Activated CD8-positive, alpha-beta memory T cell treated with anti-CD3 and anti-CD28 coated beads, Interleukin-2, amount 50 U/mL, for 24 hours (primary cell): ENCODE data around the gene CCDC88A.

ENCODE experiments used
- DNase-seq: peaks from one replicate; pipeline ENCODE4 v3.0.0-alpha.2; 2020; ENCODE audit errors: extremely low read depth

Gene CCDC88A

DNA sequence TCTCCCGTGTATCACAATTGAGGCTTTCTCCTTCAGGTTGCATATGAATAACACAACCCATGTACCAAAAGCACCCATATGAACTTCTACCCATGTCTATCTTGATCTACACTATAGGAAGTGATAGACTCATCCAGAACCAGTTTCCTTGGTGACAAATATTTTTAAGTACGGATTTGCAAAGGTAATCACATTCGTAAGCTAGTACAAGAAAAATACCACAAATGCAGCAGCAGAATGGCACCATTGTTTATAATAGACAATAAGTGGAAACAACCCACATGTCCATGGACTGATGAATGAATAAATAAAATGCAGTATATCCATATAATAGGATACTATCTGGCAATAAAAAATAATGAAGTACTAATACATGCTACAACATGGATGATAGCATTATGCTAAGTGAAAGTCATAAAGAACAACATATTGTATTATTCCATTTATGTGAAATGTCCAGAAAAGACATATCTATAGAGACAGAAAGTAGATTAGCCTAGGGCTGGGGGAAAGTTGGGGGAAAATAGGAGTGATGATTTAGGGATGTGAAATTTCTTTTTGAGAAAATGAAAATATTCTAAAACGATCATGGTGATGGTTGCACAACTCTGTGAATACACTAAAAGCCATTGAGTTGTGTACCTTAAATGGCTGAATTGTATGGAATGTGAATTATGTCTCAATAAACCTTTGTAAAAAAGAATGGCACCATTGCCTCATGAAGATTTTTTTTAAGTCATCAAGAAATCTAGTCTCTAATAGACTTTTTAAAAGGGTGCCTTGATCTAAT is 3.4 kb upstream of the CCDC88A start:
- DNase-seq = no peak

DNA sequence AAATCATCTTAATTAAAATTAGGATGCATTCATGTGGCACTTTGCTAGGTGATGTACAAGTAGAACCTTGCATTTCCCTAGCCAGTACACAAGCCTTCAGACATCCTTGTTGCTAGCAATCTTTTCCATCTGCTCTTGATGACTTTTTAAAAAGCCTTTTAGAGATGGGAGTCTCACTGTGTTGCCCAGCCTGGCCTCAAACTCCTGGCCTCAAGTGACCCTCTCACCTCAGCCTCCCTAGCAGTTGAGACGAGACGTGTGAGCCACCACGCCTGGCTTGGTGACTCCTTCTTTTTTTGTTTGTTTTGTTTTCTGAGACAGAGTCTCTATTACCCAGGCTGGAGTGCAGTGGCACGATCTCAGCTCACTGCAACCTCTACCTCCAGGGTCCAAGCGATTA is 1.7 kb upstream of the CCDC88A start:
- DNase-seq = no peak

DNA sequence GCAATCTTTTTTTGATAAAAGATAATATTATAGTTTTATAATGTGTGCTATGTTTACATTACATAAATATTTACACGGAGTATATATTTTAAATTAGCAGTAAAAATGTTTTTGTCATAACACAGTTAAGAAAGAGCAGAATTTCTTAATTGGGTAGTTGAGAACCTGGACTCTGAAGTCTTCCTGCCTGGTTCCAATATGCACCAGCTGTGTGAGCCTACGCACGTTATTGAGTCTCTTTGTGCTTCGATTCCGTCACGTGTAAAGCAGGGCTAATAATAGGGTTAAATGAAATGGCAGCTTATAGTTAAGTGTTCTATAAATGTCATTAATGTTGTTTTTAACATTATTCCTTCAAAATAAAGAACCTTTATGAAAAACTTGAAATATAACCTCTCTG is 1.2 kb upstream of the CCDC88A start:
- no peak for DNase-seq

DNA sequence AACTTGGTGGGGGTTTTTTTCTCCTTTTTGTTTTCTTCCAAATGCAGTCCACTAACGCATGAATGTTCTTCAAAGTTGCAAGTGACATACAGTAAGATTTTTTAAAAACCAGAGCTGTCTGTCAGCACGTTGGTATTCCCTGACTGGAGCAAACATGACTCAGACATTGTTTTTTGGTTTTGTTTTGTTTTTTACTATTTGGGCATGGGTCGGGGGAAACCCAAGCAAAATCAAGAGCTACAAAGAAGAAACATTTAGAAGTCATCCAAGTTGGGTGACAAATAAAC is 726 bp upstream of the CCDC88A start:
- DNase-seq = no peak

- DNase-seq = no peak
These were observed 400 bp downstream of the CCDC88A start for GRCh38 chr2:55419233-55419678.

GRCh38 chr2:55418512-55419232 is 984 bp downstream of the CCDC88A start:
- DNase-seq = no peak

DNA sequence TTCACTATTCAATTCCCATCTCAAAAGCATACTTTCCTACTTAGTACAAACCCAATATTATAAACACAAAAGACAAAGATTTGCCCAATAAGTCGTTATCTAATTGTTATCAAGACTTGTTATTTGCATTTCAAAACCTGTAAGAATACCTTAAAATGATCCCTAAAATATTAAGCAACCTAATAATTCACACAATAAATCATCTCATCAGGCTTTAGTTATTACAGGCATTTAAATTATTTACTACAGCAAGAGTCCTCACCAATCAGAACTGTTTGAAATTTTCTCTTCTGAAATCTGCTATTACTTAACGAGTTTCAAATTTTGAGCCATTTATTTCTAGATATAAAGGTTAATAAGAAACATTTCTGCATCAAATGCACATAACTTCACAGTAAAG is 1.6 kb downstream of the CCDC88A start:
- no peak for DNase-seq

DNA sequence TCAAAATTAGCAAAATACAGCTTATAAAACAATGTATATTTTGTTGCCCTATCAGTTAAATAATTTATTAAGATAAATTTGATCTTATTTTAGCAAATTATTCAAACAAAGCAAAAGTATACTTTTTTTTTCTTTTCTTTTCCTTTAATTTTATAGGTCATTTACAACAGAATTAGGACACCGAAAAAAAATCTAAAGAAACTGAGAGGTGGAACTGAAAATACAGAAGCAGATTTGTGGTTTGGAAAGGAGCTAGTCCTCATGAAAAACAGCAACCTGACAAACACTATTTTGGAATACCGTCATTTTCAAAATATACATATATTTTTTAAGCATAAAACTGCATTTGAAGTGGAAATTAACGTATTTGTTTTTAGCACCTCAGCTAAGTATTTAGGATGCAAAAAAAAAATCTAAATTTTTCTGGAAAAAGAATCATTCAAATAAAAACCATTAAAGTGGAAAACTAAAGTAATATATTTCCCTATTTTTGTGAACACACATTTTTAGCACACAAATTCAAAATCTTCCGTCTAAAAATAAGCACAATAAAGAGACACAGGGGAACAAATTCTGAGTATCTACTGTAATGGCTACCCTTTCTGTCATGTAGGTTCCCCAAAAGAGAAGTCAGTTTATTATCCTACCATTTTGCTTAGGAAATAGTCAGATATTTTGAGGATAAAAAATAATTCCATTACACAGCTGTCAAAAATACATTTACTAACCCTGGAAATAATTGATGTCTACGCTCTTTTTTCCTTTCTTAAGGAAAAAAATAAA is 2.7 kb downstream of the CCDC88A start:
- no peak for DNase-seq

- no peak for DNase-seq
These were observed 4.4 kb downstream of the CCDC88A start for GRCh38 chr2:55415300-55415699.

- no peak for DNase-seq
These were observed 10.5 kb downstream of the CCDC88A start for GRCh38 chr2:55408918-55409868.

- DNase-seq = no peak
These were observed 11.4 kb downstream of the CCDC88A start for GRCh38 chr2:55408098-55408882.

DNA sequence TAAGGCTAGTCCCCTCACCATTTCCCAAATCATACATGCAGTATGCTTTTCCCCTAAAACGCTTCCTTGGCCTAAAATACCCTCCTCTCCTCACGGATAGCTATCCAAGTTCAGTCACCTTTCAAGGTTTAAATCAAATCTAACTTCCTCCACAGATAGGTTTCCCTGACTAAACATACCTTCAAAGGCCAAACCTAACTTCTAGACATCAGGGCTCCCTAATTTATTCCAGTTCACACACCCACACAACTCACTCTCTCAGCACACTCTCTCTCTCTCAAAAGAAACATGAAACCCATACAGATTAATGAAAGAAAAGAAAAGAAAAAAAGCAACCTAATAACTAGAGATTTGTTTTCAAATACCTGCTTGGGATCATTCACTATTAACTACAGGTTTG is 14.5 kb downstream of the CCDC88A start:
- no peak for DNase-seq

- DNase-seq = no peak
These were observed 16.2 kb downstream of the CCDC88A start for GRCh38 chr2:55403256-55403998.

GRCh38 chr2:55401124-55401523 is 18.5 kb downstream of the CCDC88A start:
- no peak for DNase-seq

DNA sequence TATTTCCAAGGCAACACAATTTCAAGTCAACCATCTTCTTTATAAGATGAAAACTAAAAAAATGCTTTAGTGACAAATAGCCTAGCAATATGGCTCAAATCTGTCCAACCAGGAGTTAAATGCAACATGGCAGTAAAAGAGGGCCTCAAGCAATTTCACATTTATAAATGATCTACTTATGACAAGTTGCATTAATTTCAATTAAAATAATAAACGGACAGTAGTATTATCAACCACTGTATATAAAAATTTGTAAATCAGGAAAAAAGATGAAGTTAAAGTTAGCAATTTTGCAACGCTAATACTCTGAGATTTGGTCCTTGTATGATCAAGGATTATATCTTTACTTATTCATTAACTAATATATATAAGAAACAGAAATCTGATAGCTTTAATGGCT is 19.3 kb downstream of the CCDC88A start:
- no peak for DNase-seq

DNA sequence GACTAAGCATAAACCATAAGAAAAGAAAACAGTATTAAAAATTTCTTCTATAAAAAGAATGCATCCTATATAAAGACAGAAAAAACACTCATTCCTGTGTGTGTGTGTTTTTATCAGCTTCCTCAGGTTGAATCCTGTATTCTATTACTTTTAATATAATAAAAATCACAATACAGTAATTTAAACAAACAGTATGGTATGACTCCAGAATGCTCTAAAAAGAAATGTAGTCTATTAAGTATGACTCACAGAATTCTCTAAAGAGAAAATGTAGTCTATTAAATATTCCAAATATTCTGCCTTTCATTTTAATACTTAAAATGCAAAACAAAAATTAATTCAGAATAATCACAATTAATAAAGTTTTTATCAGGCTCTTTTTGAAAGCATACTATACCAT is 19.8 kb downstream of the CCDC88A start:
- no peak for DNase-seq

GRCh38 chr2:55395724-55396605 is 23.7 kb downstream of the CCDC88A start:
- DNase-seq = no peak

DNA sequence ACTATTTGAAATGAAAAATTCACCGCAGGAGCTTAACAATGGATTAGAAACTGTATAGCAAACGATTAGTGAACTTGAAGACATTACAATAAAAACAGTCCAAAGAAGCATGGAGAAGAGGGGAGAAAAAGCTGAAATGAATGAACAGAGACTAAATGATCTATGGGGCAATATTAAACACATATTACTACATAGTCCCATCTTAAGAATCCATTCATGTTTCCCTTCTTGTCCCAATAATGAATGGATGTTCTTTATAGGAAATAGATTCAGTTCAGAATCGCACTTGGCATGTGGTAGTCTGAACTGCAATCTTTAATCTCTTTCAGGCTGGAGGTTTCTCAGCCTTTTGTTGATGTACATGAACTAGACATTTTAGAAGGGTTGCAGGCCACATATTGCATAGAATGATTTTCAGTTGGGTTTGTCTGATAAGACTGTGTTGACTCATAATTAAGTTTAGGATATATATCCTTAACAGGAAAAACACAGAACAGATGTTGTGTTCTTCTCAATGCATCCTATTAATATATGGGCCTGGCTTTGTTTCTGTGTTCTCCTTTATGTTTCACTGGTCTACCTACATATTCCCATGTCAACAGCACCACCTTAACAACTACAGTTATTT is 27.9 kb downstream of the CCDC88A start:
- DNase-seq = no peak

DNA sequence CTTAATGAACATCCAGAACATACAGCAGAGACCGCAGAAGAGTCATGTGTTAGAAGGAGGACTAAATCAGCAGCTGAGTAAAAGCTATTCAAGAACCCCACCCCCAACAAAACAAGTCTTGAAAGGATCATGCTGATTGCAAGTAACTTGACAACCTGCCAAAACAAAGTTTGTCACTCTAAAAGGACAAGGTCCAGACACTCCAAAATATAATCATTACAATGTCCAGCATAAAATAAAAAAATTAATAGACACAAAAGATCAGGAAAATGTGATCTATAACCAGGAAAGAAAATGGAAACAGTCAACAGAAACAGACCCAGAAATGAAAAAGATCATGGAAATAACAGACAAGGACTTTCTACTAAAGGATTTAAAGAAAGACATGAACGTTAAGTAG is 28.5 kb downstream of the CCDC88A start:
- no peak for DNase-seq
